Thyroid gland (tissue), 4 donors: ENCODE results near the gene TAF4B. TPM values are rescaled to one million over a fixed set of nuclear protein-coding genes. Genes with fewer than 3 reads are reported as not detected.

Experiments used
- DNase-seq, 2 donors: peaks; one replicate each; pipeline ENCODE4 v3.0.0-alpha.2; 2019
- H3K27ac ChIP-seq, 3 donors: fragments of 200-600 bp; sonication (generic); 1 replicate in 2 of 3; 2 replicates in 1 of 3; pipeline ENCODE4 v1.5.1; 2016 to 2019; ENCODE audit warnings: mild to moderate bottlenecking in 1 of 3, moderate library complexity in 1 of 3
- H3K27me3 ChIP-seq: fragments of 200-600 bp; sonication (generic); one replicate; pipeline ENCODE4 v1.5.1; 2019
- H3K36me3 ChIP-seq, 2 donors: fragments of 200-600 bp; sonication (generic); one replicate each; pipeline ENCODE4 v1.5.1; 2016 to 2019
- H3K4me1 ChIP-seq, 2 donors: fragments of 200-600 bp; sonication (generic); one replicate each; pipeline ENCODE4 v1.5.1; 2017 to 2019
- H3K4me3 ChIP-seq, 3 donors: fragments of 200-600 bp; sonication (generic); replicated peaks in 1 of 3; 1 replicate in 2 of 3; 2 replicates in 1 of 3; pipeline ENCODE4 v1.5.1; 2016; ENCODE audit warnings: mild to moderate bottlenecking in 1 of 3
- H3K9me3 ChIP-seq: fragments of 200-600 bp; sonication (generic); one replicate; pipeline ENCODE4 v1.5.1; 2017
- POLR2A ChIP-seq, 2 donors: fragments of 450-650 bp; IDR thresholded peaks; one replicate each; pipeline ENCODE4 v1.6.1; 2017; ENCODE audit warnings: antibody characterized with exemption in 2 of 2, mild to moderate bottlenecking in 2 of 2, moderate library complexity in 1 of 2
- WGBS, 2 donors: methylation state at CpG; one replicate each; pipeline ENCODE4 v1.1.5; 2017; 5-methylcytosine and 5-hydroxymethylcytosine counted together
- intact Hi-C: fragments of 100-400 bp; cut with DNase I; formaldehyde crosslinking; loops from one replicate; pipeline ENCODE4 v1.15.1; 2023
- total RNA-seq, 4 donors: library from RNA; depleted of rRNA; stranded (reverse); fragments of >200 nt; gene quantifications; one replicate each; pipeline ENCODE4 v1.2.3, GENCODE V29; 2016
- TF ChIP-seq, protein P1 (sequence below), 6 experiments: fragments of 200-600 bp in 3 of 6; fragments of 450-650 bp in 3 of 6; sonication (generic) in 3 of 6; IDR thresholded peaks; one replicate each; pipeline ENCODE4 v1.5.1; 2016 to 2019; ENCODE audit warnings: antibody characterized with exemption in 6 of 6, mild to moderate bottlenecking in 2 of 6, inconsistent platforms in 1 of 6, moderate library complexity in 1 of 6

The TAF4B gene
- total RNA-seq, 4 donors from 2014 or later, result 8.7 to 12.7 (median 9.8) TPM

- DNase-seq, result no peak
- intact Hi-C loops, result no loop called here
- Histone ChIP-seq H3K27ac (no peak overlapping the region), H3K4me3 (no peak overlapping the region), H3K27me3 (no peaks in the 10 kb centered on the region), H3K9me3 (no peaks in the 10 kb centered on the region), H3K4me1 (peaks cover 9 to 16% of the 10 kb centered on the region in 2 donors), H3K36me3 (no peaks in the 10 kb centered on the region)
- TF ChIP-seq POLR2A (IDR thresholded peaks at IDR 0.05), result no peak
- WGBS, 2 donors, result 96 to 97% methylated on average over 1 of the region's 1 CpG
Measured at GRCh38 chr18:26332991-26333390, 106.7 kb downstream of the TAF4B start.

DNA sequence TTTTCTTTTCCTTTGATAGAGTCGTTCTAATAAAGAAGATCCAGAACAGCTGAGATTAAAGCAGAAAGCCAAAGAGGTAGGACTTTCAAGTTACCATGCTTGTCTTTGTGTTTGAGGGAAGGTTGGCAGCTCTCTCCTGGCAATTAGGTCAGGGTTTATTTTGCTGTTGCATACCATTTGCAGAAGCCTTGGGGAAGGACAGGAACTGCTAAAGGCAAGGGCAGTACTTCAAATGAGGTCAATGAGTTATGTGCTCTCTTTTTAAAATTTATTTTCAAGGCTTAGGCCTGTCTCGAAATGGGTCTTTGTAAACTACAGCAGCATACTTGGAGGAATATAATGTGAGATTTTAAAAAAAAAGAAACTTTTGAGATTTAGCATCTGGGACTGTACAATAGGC is 108.9 kb downstream of the TAF4B start:
- WGBS, 2 donors, result 78 to 80% methylated on average over 2 of the region's 2 CpGs
- Histone ChIP-seq H3K4me3 (no peak overlapping the region), H3K27me3 (no peaks in the 10 kb centered on the region), H3K27ac (peak overlapping the region in 1 of 3 donors; percentile 22), H3K4me1 (peaks cover 9 to 16% of the 10 kb centered on the region in 2 donors), H3K9me3 (no peaks in the 10 kb centered on the region), H3K36me3 (no peaks in the 10 kb centered on the region)
- no peak for TF ChIP-seq POLR2A (IDR thresholded peaks at IDR 0.05)
- TF ChIP-seq, protein P1, sequence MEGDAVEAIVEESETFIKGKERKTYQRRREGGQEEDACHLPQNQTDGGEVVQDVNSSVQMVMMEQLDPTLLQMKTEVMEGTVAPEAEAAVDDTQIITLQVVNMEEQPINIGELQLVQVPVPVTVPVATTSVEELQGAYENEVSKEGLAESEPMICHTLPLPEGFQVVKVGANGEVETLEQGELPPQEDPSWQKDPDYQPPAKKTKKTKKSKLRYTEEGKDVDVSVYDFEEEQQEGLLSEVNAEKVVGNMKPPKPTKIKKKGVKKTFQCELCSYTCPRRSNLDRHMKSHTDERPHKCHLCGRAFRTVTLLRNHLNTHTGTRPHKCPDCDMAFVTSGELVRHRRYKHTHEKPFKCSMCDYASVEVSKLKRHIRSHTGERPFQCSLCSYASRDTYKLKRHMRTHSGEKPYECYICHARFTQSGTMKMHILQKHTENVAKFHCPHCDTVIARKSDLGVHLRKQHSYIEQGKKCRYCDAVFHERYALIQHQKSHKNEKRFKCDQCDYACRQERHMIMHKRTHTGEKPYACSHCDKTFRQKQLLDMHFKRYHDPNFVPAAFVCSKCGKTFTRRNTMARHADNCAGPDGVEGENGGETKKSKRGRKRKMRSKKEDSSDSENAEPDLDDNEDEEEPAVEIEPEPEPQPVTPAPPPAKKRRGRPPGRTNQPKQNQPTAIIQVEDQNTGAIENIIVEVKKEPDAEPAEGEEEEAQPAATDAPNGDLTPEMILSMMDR (IDR thresholded peaks at IDR 0.05), result no peak
- intact Hi-C loops, result no loop called here
- no peak for DNase-seq

DNA sequence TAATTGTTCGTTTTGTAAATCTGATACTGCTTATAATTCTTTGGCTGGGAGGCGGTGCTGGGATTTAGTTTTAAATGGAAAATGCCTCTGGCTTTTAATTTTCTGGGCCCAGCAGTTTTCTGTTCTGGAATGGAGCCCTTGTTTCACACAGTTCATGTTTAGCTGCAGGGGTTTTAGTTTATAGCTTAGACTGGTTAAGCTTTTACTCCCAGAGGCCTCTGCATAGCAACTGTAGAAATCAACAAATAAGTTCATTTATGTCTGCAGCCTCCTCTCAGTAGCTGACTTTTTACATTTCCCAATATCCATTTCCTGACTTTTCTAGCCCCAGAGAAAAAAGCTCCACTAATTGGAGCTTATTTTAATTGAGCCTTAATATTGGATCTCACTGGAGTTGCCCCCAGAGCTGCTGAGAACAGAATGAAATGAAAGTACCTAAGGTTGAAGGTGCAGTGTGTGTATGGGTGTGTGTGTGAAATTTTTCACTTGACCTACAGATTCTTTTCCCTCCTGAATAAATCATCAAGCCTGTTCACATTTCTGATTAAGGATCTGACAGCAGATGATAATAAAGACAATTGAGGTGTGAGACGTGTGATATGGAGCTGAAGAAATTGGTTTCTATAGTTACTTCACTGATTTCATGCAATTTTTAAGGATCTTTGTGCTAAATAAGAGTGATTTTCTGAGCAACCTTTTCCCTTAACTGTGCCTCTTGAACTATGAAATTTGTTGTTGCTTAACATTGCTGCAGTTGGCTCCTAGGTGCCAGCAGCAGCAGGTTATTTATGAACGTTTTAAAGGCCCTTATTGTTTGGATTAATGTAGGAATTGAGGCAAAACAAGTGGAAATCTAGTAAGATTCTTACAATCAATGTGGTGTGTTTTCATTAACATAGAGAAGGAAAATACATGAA is 109.6 kb downstream of the TAF4B start:
- TF ChIP-seq, protein P1 (IDR thresholded peaks at IDR 0.05), result no peak
- TF ChIP-seq POLR2A (IDR thresholded peaks at IDR 0.05), result no peak
- Histone ChIP-seq H3K4me3 (no peak overlapping the region), H3K4me1 (peaks cover 9 to 16% of the 10 kb centered on the region in 2 donors), H3K27me3 (no peaks in the 10 kb centered on the region), H3K36me3 (no peaks in the 10 kb centered on the region), H3K27ac (peak overlapping the region in 1 of 3 donors; percentile 22), H3K9me3 (no peaks in the 10 kb centered on the region)
- DNase-seq, result no peak
- WGBS, 2 donors, result 61 to 68% methylated on average over 4 of the region's 4 CpGs
- intact Hi-C loops, result no loop called here

DNA sequence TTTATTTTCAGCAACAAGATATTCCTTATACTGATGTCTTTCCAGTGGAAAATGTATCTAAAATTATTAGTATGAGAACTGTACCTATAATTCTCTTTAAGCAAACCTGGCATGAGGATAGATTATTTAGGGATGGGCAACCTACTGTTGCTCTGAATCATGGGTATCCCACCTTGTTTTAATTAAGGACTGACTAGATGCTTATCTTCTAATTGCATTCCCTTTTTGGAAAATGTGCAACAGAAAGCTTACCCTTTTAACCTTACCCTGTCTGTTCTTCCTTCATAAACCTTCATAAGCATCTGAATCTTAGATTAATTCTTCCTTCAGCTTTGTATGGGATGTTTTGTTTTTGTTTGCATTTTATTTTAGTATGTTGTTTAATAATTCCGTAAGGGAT is 110.3 kb downstream of the TAF4B start:
- WGBS, 2 donors, result 82 to 90% methylated on average over 1 of the region's 1 CpG
- no peaks in the 10 kb centered on the region for H3K27me3 ChIP-seq
- H3K4me3 ChIP-seq, result no peak overlapping the region
- peak overlapping the region in 1 of 3 donors; percentile 22 for H3K27ac ChIP-seq
- H3K36me3 ChIP-seq, result no peaks in the 10 kb centered on the region
- TF ChIP-seq, protein P1 (IDR thresholded peaks at IDR 0.05), result no peak
- TF ChIP-seq POLR2A (IDR thresholded peaks at IDR 0.05), result no peak
- DNase-seq, result no peak
- H3K4me1 ChIP-seq, result peaks cover 9 to 16% of the 10 kb centered on the region in 2 donors
- intact Hi-C loops, result no loop called here
- no peaks in the 10 kb centered on the region for H3K9me3 ChIP-seq

DNA sequence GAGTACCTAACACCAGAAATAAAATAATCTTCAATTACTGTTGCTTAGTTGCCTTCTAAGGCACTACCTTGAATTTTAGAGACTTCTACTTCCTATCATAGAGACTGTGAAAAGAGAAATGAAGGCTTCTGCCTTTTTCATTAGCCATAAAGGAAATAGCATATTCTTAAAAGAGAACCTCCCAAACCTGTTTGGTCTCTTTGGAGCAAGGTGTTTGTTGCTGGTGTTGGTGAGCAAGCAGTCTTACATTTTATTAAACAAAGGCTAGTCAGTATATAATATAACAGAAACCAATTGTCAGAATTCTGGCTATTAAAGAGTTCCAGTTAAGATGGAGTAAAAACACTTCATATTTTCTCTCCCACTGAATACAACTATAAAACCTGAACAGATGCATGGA is 116.4 kb downstream of the TAF4B start:
- H3K4me1 ChIP-seq, result no peaks in the 10 kb centered on the region
- no peaks in the 10 kb centered on the region for H3K36me3 ChIP-seq
- H3K27me3 ChIP-seq, result no peaks in the 10 kb centered on the region
- no peak for DNase-seq
- H3K27ac ChIP-seq, result no peak overlapping the region
- no peaks in the 10 kb centered on the region for H3K9me3 ChIP-seq
- H3K4me3 ChIP-seq, result no peak overlapping the region
- TF ChIP-seq, protein P1 (IDR thresholded peaks at IDR 0.05), result no peak
- no peak for TF ChIP-seq POLR2A (IDR thresholded peaks at IDR 0.05)
- intact Hi-C loops, result no loop called here
